ENCODE data around the gene MEGF10.

- no peak for TF ChIP-seq CTCF (conservative IDR thresholded peaks at IDR 0.05; ENCODE audit: low read length)
- TF ChIP-seq EZH2phosphoT487 (IDR thresholded peaks at IDR 0.05; ENCODE audit: borderline replicate concordance, low read depth, low read length): no peak
Measured at GRCh38 chr5:127377651-127378050, 87.1 kb downstream of the MEGF10 start.

Data from OCI-LY7 (cell line).